HG03342 (cell line): ENCODE results near the gene DSCAML1.

Experiments used
- ATAC-seq: cut with Tn5 transposase; IDR thresholded peaks from one replicate; pipeline ENCODE4 v1.9.1; 2021; ENCODE audit warnings: mild to moderate bottlenecking, moderate library complexity; ENCODE audit not compliant: unreplicated experiment

The DSCAML1 gene, protein sequence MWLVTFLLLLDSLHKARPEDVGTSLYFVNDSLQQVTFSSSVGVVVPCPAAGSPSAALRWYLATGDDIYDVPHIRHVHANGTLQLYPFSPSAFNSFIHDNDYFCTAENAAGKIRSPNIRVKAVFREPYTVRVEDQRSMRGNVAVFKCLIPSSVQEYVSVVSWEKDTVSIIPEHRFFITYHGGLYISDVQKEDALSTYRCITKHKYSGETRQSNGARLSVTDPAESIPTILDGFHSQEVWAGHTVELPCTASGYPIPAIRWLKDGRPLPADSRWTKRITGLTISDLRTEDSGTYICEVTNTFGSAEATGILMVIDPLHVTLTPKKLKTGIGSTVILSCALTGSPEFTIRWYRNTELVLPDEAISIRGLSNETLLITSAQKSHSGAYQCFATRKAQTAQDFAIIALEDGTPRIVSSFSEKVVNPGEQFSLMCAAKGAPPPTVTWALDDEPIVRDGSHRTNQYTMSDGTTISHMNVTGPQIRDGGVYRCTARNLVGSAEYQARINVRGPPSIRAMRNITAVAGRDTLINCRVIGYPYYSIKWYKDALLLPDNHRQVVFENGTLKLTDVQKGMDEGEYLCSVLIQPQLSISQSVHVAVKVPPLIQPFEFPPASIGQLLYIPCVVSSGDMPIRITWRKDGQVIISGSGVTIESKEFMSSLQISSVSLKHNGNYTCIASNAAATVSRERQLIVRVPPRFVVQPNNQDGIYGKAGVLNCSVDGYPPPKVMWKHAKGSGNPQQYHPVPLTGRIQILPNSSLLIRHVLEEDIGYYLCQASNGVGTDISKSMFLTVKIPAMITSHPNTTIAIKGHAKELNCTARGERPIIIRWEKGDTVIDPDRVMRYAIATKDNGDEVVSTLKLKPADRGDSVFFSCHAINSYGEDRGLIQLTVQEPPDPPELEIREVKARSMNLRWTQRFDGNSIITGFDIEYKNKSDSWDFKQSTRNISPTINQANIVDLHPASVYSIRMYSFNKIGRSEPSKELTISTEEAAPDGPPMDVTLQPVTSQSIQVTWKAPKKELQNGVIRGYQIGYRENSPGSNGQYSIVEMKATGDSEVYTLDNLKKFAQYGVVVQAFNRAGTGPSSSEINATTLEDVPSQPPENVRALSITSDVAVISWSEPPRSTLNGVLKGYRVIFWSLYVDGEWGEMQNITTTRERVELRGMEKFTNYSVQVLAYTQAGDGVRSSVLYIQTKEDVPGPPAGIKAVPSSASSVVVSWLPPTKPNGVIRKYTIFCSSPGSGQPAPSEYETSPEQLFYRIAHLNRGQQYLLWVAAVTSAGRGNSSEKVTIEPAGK (N-terminal part only)

DNA sequence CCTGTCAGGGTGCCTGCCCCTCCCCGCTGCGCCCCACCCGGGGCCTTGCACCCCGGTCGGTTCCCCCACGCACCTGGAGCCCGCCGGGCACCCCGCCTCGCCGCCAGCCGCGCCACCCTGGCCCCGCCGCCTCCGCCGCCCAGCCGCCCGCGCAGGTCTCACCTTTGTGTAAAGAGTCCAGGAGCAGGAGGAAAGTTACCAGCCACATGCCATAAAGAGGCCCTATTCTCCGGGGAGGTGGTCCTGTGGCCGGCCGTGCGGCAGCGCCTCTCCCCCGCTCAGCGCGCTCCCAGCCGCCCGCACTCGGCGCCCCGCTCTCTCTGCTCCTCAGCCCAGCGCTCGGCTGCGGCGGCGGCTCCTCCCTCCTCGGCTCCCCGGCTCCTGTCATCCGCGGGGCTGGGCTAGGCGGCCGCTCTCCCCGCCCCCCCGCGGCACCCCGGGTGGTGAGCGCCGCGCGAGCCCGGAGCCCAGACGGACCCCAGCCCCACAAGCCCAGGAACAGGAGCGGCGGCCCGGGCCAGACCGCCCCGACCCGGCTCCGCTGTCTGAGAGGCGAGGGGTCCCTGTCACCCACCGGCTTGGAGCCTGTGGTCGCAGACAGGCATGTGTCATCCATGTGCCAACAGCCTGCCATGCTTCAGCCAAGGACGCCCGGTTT, at the start of gene DSCAML1:
Gene DSCAML1 (minus strand): TSS at position 345 of the 658 bp plus-strand sequence. CDS start 137 bp downstream, at position 208.
- no peak for ATAC-seq

DNA sequence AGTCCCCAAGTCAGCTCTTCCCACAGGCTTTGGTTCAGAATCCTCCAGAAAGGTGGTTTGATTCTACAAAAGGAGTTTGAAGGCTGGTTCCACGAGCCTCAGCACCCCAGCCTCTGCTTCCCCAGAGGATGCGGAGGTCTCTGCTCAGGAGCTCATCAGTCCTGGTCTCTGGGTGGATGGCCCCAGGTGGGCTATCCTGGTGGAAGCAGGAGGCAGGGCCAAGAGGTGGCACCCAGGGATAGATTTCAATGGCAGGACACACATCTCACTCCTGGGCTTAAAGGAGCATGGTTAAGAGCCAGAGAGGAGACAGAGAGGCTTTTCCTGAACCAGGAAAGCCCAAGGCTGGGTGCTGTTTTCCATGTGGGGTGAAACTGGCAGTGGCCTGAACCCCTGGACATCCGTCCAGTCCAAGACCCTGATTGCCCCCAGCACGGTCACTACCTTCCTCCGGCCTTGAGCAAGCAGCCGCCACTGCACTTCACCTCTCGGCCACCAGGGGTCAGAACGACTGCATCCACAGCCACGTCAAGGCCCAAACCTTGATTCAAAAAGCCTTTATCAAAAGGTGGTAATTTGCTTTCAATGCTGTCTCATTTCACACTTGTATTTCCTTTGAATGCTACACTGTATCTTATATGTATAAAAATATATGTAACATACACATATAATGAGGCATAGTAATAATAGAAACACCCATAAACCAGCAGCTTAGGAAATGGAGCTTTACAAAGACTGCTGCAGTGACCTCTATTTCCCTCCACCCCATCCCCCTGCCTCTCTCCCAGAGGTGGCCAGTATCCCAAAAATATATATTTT, 46.9 kb upstream of the DSCAML1 start:
- no peak for ATAC-seq

DNA sequence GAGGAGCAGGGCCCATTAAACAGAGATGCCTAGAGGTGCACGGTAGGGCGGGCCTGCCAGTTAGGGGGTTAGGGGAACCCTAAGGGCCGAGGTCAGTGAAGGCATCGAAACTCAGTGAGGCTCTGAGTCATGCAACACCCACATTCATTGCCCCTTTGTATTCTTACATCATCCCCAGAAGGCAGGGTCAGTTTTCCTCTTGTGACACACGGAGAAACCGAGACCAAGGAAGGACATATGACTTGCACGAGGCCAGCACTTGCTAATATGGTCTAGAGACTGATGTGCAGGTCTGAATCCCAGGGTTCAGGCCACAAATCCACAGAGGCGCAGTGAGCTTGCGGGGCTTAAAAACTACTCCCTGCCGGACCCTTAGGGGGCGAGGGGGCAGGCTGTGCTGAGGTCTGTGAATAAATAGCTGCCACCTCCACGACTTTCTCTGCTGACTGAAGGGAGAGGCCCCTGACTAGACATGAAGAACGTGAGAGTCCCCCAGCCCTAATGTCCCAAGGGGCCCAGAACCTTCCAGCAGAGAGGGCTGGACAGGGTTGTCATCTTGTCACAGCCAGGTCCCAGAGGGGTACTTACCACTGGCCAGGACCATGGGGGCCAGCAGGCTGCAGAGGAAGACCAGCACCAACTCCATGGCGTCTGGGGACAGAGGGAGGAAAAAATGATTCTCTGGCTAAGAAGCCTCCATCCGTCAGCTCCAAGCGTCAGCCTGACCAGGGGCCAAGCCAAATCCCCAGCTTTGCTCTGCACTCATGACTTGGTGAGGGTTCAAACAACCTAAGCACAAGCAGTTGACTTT, 45.3 kb upstream of the DSCAML1 start:
- ATAC-seq, result no peak

DNA sequence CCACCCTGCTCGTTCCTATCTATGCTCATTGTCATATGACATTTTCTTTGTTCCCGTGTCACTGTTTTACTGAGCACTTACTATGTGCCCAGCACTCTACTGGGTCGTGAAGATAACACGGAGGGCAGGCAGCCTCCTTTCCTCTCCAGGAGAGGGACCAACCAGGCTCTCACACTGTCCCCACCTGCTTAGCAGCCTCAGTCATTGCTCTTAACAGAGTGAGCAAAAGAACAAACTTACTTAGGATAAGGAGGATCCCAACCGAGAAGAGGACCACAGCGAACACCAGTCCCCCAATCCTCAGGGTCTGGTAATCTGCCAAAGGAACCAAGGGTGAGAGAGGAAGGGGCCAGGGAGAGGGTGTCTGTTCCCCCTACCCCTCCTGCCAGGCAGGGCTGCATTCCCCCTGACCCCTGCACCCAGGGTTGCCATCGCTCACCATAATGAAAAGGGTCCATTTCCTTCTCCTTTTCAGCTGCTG, 44.6 kb upstream of the DSCAML1 start:
- ATAC-seq, result no peak

DNA sequence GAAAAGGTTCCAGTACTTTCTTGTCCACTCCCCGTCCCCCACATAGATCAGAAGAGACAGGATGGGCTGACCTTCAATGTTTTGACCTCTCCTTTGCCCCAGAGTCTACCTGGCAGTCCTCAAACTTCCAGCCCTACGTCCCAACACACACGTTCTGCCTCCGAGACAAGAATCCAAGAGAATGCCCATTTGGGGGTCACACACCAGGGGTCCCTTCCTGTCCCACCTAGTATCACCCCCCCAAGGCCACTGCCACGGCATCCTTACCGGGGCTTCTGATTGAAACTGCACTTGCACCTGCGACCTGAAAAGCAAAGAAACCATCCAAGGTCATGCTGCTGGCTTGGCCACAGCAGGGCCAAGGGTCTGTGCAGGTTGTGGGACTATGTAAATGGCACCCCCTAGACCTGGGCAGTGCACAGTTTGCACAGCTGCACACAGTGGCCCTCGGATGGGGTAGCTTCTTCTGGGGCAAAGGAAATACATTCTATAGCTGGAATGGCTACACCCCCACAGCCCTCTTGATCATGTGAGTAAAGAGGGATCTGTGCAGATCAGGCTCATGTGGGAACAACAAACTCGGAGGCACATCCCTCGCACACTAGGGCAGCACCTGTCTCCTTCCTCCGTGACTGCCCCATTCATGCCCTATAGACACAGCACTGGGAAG, 44.0 kb upstream of the DSCAML1 start:
- no peak for ATAC-seq

DNA sequence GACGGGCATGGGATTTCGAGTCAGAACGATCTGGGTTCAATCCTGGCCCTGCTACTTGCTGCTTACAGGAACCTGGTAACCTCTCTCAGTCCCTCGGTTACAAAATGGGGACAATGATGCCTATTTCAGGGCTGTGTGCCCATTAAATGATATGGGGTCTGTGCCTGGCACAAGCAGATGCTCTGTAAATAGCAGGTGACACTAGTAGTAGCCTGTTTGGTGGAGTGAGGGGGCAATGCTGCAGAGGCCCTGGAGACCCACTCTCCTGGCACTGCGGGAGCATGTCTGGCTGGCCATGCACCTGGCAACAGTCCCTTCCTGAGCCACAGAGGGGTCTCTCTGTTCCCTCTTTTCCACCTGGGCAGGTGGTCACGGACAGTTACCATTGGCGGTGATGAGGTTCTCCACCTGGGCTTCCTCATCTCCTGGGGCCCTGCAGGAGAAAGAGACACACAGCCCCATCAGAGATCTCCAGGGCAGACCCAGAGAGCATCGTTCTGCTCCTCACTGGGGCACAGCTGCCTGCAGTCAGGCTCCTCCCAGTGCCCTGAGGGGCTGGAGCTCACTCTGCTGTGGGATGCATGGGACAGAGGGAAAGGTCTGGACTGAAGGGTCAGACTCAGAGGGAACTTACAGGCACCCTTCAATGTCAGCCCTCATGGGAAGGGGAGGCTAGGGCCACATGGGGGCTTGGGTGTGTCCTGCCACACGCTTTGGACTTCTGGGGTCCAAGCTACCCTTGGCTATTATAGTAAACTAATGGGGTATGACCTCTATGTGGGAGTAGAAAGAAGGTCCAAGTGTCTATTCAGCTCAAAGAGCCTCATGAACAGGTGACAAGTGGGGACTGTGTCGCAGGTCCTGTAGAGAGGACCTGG, 43.2 kb upstream of the DSCAML1 start:
- no peak for ATAC-seq

DNA sequence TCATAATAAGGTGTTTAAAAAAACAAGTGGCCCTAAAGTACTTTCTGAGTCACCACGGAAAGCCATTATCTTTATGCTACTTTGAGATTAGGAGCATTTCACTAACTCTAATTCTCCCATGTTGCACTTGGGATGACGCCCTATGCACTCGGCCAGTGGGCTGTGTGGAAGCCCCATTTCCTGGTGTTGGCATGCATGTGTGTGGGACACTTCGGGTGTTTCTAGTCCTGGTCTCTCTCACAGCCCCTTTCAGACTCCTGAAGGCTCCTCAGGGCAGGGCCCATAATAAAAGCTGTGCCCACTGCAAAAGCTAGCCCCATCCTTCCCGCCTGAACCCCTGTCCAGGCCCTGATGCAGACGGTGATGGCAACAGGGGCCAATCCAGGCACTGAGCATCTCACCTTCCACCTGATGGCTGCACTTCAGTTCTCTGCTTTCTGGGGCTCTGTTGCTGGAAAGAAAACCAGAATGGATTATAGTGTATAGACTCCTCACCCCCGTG, 42.4 kb upstream of the DSCAML1 start:
- ATAC-seq, result no peak

DNA sequence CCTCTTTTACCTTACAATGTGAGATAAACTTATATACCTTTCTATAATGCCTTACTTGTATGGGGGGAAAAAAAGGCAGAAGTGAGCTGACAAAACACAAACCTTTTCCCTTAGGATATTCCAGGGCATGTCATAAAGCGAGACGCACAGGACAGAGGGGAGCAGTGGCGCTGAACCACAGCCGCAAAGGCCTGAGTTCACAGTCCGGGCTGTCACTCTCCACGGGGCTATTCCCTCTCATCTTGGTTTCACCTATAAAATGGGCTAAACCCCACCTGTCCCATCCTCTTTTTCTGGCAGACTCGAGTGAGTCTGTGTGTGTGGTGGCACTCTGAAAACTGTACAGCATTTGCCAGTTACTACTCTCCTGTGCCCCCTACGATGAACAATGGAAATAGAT, 41.9 kb upstream of the DSCAML1 start:
- ATAC-seq, result no peak

DNA sequence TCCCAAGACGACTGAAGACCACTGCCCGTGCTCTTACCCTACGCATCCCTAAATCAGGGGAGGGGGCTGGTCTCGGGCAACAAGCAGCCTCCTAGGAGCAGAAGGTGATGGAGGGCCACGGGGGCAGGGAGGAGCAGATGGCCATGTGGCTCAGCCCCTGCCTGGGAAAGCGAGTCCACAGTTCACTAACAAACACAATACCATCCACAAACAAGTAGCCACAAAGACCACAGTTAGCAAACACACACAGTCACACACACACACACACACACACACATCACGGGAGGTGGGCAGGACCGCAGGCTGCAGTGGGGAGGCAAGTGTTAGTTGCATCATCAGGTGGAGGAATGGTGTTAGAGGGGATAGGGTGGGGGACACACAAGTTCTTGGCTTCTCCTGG, 40.8 kb upstream of the DSCAML1 start:
- no peak for ATAC-seq

DNA sequence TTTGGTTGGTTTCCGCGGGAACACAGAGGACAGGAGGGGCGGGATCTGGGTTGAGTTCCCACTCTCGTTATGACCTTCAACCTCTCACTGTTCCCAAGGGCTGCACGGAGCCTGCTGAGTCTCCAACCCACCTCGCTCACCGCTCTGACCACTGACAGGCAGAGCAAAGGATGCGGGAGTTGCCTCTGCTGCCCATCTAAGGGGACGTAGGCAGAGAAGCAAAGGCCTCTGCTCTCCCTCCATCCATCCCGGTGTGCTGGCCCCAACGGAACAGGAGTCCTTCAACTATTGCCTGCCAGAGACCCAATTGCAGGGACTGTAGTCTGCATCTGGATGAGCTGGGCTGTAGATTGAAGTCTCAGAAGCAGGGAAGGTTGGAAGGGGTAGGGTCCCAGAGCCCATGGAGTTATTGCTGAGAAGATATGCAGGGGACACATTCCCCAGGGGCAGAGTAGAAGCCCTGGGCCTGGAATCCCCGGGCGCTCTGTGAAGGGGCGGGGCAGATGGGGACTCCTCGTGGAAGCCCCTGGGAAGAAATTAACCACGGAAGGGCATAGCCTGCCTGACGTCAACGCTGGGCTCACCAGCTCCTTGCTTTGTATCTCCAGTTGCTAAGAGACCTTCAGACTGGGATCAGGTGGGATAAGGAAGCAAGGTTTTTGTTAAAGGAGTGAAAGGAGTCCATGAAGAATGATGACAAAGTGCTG, 40.2 kb upstream of the DSCAML1 start:
- no peak for ATAC-seq

DNA sequence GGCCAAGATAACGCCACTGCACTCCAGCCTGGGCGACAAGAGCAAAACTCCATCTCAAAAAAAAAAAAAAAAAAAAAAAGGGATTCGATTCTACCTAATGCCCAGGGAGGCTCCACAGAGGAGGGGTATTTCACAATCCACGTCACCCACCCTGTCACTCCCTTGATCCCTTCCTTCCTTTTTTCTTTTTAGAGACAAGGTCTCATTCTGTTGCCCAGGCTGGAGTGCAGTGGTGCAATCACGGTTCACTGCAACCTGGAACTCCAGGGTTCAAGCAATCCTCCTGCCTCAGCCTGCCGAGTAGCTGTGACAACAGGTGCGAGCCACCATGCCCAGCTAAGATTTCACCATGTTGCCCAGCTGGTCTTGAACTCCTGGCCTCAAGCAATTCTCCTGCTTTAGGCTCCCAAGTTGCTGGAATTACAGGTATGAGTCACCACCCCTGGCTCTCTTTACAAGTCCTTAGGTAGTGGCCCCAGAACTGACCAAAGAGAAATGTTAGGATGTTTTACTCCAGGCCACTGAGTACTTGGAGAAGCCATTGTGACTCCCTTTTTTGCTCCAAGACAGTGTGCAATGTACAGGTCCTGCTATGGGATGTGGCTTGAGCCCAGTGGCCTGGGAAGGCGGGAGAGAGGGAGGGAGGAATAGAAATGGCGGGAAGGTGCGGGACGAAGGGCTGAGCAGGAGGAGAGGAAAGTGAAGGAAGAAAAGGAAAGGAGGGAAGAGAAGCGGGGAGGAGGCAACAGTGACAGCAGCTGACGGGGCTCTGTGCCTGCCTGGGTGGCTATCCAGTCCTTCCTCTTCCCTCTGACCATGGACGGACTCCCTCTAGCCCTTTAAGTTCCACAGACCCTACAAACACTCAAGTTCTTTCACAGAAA, 39.3 kb upstream of the DSCAML1 start:
- ATAC-seq, result no peak

DNA sequence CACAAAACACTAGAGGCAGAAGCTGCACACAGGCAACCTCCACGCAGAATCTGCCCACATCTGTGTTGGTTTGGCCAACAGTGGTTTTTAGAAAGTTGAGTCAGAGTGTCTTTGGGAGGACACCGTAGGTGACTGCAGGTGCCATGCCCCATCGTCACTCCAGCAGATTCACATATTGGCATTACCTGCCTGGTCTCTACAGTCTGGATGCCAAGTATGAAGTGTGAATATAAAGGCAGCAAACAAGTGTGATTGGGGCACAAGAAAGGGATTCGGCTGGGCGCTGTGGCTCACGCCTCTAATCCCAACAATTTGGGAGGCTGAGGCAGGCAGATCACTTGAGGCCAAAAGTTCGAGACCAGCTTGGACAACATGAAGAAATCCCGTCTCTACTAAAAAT, 38.6 kb upstream of the DSCAML1 start:
- no peak for ATAC-seq

DNA sequence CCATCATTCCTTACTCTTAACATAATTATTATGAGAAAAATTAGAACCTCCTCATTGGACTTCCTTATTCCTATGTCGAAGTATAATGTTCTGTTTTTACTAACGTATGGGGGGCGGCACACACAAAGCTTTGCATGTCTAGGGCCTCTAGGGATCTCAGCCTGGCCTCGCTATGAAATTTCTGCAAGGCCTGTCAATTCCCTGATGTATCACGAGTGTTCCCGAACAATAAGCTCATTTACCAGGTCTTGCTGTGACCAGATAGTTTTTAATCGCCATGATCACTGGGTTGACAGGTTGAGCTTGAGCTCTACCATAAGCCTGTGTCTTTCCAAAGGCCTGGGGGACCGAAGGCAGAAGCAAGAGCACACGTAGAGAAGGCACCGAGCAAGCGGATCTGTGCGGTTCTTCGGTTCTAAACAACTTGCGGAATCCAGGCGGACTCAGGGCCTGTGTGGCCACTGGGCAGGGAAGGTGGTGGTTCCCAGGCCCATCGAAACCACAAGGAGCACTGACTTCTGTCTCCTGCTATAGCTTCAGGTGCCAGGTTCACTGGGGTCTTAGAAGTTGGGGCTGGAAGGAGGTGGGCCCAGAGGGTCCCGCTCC, 37.9 kb upstream of the DSCAML1 start:
- no peak for ATAC-seq

DNA sequence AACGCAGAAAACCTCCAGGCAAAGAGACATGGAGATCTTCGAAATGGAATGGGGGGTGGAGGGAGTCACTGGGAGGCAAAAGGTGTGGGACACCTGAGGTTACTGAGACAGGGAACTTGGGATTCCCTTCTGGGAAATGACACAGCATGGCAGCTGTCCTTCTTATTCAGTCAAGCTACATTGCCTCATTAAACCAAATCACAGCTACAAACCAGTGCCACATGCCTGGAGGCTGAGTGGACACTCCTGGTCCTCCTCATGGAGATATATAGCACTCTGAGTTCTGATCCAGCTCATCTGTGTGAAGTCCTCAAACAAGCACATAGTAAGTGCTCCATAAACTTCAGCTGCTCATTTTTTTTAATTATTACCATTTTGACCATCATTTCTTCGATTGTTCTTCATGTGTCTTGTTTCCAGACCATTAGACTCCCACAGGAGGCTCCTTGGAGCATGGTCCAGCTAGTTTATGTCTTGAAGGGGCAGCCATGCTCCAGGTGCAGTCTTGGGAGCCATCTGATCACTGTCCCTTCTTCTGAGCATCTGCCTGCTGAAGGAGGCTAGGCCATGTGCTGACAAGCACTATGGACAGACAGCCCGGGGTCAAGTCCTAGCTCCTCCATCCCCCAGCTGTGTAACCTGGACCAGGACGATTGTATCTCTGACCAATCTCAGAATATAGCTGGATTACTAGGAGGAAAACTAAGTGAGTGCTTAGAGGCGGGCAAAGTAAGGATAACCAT, 37.2 kb upstream of the DSCAML1 start:
- ATAC-seq, result no peak
